ENCODE results near the gene PALD1.

GRCh38 chr10:70615211-70615610, 136.6 kb downstream of the PALD1 start:
- TF ChIP-seq POLR2A (IDR thresholded peaks at IDR 0.05), result no peak
- TF ChIP-seq, protein P1, sequence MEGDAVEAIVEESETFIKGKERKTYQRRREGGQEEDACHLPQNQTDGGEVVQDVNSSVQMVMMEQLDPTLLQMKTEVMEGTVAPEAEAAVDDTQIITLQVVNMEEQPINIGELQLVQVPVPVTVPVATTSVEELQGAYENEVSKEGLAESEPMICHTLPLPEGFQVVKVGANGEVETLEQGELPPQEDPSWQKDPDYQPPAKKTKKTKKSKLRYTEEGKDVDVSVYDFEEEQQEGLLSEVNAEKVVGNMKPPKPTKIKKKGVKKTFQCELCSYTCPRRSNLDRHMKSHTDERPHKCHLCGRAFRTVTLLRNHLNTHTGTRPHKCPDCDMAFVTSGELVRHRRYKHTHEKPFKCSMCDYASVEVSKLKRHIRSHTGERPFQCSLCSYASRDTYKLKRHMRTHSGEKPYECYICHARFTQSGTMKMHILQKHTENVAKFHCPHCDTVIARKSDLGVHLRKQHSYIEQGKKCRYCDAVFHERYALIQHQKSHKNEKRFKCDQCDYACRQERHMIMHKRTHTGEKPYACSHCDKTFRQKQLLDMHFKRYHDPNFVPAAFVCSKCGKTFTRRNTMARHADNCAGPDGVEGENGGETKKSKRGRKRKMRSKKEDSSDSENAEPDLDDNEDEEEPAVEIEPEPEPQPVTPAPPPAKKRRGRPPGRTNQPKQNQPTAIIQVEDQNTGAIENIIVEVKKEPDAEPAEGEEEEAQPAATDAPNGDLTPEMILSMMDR (IDR thresholded peaks at IDR 0.05), result no peak

Data from thyroid gland (tissue), 4 donors.